ENCODE results near the gene PCID2. TPM values are rescaled to one million over a fixed set of nuclear protein-coding genes. Genes with fewer than 3 reads are reported as not detected.

The PCID2 gene
- total RNA-seq, 1 experiment from 2014 or later = 63.4 TPM

DNA sequence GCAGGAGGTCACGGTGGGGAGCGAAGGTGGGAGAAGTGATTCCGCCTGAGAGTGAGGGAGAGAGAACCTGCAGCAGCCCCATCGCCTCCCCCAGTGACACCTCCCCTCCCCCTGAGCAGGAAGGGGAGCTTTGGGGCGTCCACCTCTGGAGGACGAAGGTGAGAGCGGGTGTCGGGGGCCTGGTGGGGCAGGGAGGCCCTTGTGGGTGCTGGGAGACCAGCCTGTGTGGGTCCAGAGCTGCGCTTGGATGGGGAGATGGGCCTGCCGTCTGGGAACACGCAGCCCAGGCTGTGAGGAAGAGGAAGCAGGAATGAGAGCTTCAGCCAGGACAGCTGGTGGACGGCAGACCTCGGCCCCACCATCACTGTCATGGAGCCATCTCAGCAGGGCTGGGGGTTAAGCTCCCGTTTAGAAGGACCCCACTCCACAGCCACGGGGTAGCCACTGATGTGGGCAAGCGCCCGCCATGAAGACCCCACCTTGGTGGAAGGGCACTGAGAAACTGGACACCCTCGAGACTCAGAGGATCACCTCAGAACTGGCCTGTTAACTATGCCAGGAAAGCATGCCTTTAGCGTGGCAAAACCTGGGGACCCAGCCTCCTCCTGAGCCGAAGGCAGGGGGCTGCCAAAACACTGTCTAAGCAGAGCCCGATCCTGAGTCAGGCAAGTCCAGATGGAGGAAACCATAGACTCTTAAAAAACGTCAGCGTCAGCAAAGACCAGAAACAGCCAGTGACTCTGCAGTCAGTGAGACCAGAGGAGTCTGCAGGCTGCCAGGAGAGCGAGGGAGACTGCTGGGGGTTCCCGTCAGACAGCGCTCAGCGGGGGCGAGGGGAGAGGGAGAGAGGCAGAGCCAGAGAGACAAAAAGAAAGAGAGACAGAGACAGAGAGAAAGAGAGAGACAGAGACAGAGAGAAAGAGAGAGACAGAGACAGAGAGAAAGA, 56.5 kb downstream of the PCID2 start:
- BruUV-seq (replicated peaks) = no TSS peak
- Mint-ChIP-seq H3K27ac (ENCODE audit: low read depth, unreplicated experiment) (peak overlapping the region; percentile 22), H3K36me3 (ENCODE audit: insufficient read depth, unreplicated experiment) (peaks cover 5% of the 10 kb centered on the region), H3K4me3 (ENCODE audit: unreplicated experiment) (peak overlapping the region; percentile 63), H3K9me3 (ENCODE audit: unreplicated experiment) (peaks cover 8% of the 10 kb centered on the region), H3K27me3 (ENCODE audit: insufficient read depth, unreplicated experiment) (peaks cover 5% of the 10 kb centered on the region), H3K4me1 (ENCODE audit: insufficient read depth, unreplicated experiment) (peaks cover 9% of the 10 kb centered on the region)
- ChIA-PET POLR2A (interaction anchor here (0.6 kb wide), 1 partner anchor 58 kb away, joined by 4 read pairs; the partner anchor contains the start of gene CUL4A), CTCF (no interaction called here)
- DNase-seq (ENCODE audit: unreplicated experiment) = no peak
- TF ChIP-seq, protein P1, sequence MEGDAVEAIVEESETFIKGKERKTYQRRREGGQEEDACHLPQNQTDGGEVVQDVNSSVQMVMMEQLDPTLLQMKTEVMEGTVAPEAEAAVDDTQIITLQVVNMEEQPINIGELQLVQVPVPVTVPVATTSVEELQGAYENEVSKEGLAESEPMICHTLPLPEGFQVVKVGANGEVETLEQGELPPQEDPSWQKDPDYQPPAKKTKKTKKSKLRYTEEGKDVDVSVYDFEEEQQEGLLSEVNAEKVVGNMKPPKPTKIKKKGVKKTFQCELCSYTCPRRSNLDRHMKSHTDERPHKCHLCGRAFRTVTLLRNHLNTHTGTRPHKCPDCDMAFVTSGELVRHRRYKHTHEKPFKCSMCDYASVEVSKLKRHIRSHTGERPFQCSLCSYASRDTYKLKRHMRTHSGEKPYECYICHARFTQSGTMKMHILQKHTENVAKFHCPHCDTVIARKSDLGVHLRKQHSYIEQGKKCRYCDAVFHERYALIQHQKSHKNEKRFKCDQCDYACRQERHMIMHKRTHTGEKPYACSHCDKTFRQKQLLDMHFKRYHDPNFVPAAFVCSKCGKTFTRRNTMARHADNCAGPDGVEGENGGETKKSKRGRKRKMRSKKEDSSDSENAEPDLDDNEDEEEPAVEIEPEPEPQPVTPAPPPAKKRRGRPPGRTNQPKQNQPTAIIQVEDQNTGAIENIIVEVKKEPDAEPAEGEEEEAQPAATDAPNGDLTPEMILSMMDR (IDR thresholded peaks at IDR 0.05; ENCODE audit: unreplicated experiment) = no peak
- intact Hi-C loops (cut with micrococcal nuclease) = loop anchor here (10.0 kb wide), 1 partner anchor 243 kb away; no protein-coding TSS in a partner anchor

DNA sequence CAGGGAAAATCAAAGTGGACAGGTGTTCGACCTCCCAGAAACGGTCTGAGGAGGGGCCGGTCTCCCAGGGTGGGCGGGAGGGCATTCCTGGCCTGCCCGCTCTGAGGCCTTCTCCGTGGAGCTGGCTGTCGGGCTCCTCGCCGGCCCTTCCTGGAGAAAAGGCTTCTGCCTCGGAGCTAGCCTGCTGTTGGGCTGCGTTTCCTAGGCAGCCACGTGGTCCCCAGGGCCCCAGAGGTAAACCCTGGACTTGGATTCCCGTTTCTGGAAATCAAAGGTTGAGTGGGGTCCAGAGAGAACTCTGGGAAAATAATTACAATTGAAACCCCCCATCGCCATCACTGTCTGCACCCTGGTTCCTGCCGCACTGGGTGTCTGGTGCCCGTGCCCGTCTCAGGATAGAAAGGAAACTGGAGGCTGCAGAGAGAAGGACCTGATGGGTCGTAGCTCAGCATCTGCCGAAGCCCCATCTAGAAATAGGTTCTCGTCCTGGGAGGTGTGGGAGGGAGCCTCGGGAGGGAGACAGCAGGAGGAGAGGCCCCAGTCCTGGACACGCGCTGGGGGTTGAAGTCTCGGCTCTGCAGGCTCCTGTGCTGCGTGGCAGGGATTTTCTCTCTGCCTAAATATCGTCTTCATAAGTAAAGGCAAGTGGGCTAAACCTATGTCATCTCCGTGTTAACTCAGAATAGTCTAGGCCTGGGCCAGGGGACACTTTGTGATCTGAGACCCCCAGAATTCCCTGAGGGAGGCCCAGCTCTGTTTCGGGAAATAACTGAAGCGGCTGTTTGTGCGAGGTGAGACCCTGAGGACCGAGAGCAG, 57.7 kb downstream of the PCID2 start:
- Mint-ChIP-seq H3K36me3 (ENCODE audit: insufficient read depth, unreplicated experiment) (peaks cover 5% of the 10 kb centered on the region), H3K9me3 (ENCODE audit: unreplicated experiment) (peaks cover 8% of the 10 kb centered on the region), H3K27me3 (ENCODE audit: insufficient read depth, unreplicated experiment) (peaks cover 18% of the 10 kb centered on the region), H3K4me3 (ENCODE audit: unreplicated experiment) (no peak overlapping the region), H3K4me1 (ENCODE audit: insufficient read depth, unreplicated experiment) (peaks cover 9% of the 10 kb centered on the region), H3K27ac (ENCODE audit: low read depth, unreplicated experiment) (no peak overlapping the region)
- no TSS peak for BruUV-seq (replicated peaks)
- no peak for DNase-seq (ENCODE audit: unreplicated experiment)
- TF ChIP-seq, protein P1 (IDR thresholded peaks at IDR 0.05; ENCODE audit: unreplicated experiment) = no peak
- intact Hi-C loops (cut with micrococcal nuclease) = loop anchor here (10.0 kb wide), 1 partner anchor 244 kb away; no protein-coding TSS in a partner anchor
- ChIA-PET POLR2A (no interaction called here), CTCF (no interaction called here)

DNA sequence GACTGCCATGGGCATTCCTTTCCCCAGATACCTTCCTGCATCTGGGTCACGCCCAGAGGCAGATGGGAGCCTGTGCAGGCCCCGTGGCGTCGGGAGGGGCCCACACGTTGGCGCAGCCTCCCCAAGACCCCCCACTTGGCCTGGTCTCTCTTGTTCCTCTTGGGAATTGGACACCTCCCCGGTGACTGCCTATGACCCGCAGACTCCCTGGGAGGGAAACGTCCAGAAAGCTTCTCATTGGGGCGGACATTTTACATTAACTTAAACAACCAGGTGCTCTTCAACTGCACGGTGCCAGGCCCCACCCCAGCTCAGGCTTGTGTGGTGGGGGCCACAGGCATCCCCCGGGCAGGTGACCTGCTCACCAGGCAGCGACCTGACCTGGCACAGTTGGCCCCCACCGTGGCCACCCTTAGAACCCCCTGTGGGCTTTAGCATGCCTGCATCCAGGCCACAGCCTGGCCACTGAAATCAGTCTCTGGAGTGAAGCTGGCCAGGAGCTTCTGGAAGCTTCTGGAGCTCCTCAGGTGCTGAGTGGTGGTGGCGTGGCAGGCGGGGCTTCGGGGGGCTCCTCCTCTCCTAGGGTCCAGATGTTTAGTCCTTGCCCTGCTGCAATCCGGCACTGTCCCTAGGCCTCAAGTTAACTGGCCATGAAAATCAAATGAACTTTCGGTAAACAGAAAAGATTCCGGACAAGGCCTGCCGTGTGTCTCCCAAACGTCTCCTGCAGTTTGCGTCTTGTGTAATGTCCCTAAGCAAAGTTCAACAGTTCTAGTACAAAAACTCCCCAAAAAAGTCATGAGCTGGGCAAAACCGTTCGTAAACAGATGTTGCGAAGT, 58.5 kb downstream of the PCID2 start:
- H3K9me3 Mint-ChIP-seq (ENCODE audit: unreplicated experiment) = peaks cover 8% of the 10 kb centered on the region
- no TSS peak for BruUV-seq (replicated peaks)
- POLR2A ChIA-PET = no interaction called here
- DNase-seq (ENCODE audit: unreplicated experiment) = no peak
- peaks cover 9% of the 10 kb centered on the region for H3K4me1 Mint-ChIP-seq (ENCODE audit: insufficient read depth, unreplicated experiment)
- CTCF ChIA-PET = no interaction called here
- TF ChIP-seq, protein P1 (IDR thresholded peaks at IDR 0.05; ENCODE audit: unreplicated experiment) = no peak
- H3K27ac Mint-ChIP-seq (ENCODE audit: low read depth, unreplicated experiment) = no peak overlapping the region
- intact Hi-C loops (cut with micrococcal nuclease) = loop anchor here (10.0 kb wide), 1 partner anchor 245 kb away; no protein-coding TSS in a partner anchor
- no peak overlapping the region for H3K4me3 Mint-ChIP-seq (ENCODE audit: unreplicated experiment)
- peaks cover 5% of the 10 kb centered on the region for H3K36me3 Mint-ChIP-seq (ENCODE audit: insufficient read depth, unreplicated experiment)
- H3K27me3 Mint-ChIP-seq (ENCODE audit: insufficient read depth, unreplicated experiment) = peaks cover 26% of the 10 kb centered on the region

Measured in MCF 10A (cell line).